Stimulated activated CD4-positive, alpha-beta T cell treated with anti-CD3 and anti-CD28 coated beads, Interleukin-1b, Interleukin-23, amount 100 ng/mL, for 48 hours (primary cell): Measurements from ENCODE around the gene FGD4.

Source experiments
- DNase-seq: peaks from one replicate; pipeline ENCODE4 v3.0.0-alpha.2; 2020

Gene FGD4

GRCh38 chr12:32457251-32458025 is 58.1 kb downstream of the FGD4 start:
- no peak for DNase-seq

- DNase-seq = no peak
Observed at GRCh38 chr12:32460638-32461037, 61.3 kb downstream of the FGD4 start.

- DNase-seq = no peak
Observed at GRCh38 chr12:32462908-32463307, 63.5 kb downstream of the FGD4 start.

- DNase-seq = no peak
Observed at GRCh38 chr12:32466187-32466586, 66.8 kb downstream of the FGD4 start.

- no peak for DNase-seq
Observed at GRCh38 chr12:32466986-32467711, 67.8 kb downstream of the FGD4 start.

- DNase-seq = no peak
Observed at GRCh38 chr12:32467959-32468863, 68.9 kb downstream of the FGD4 start.

- DNase-seq = no peak
Observed at GRCh38 chr12:32470936-32471470, 71.6 kb downstream of the FGD4 start.

- no peak for DNase-seq
Observed at GRCh38 chr12:32471591-32472001, 72.2 kb downstream of the FGD4 start.

- DNase-seq = no peak
Observed at GRCh38 chr12:32475724-32476123, 76.4 kb downstream of the FGD4 start.

GRCh38 chr12:32476446-32476845 is 77.1 kb downstream of the FGD4 start:
- no peak for DNase-seq

- DNase-seq = no peak
Observed at GRCh38 chr12:32477714-32478113, 78.4 kb downstream of the FGD4 start.

- DNase-seq = no peak
Observed at GRCh38 chr12:32478166-32478565, 78.8 kb downstream of the FGD4 start.

- no peak for DNase-seq
Observed at GRCh38 chr12:32478858-32479725, 79.7 kb downstream of the FGD4 start.

- DNase-seq = no peak
Observed at GRCh38 chr12:32482226-32482625, 82.9 kb downstream of the FGD4 start.

GRCh38 chr12:32483499-32483898 is 84.1 kb downstream of the FGD4 start:
- DNase-seq = no peak

GRCh38 chr12:32483993-32484392 is 84.6 kb downstream of the FGD4 start:
- DNase-seq = no peak

- no peak for DNase-seq
Observed at GRCh38 chr12:32486158-32486557, 86.8 kb downstream of the FGD4 start.

- DNase-seq = no peak
Observed at GRCh38 chr12:32488132-32488531, 88.8 kb downstream of the FGD4 start.

- no peak for DNase-seq
Observed at GRCh38 chr12:32489070-32489469, 89.7 kb downstream of the FGD4 start.

- no peak for DNase-seq
Observed at GRCh38 chr12:32490801-32491200, 91.4 kb downstream of the FGD4 start.

GRCh38 chr12:32493282-32493681 is 93.9 kb downstream of the FGD4 start:
- no peak for DNase-seq

GRCh38 chr12:32494656-32495055 is 95.3 kb downstream of the FGD4 start:
- DNase-seq = peak; percentile 16
